IMR-90 (cell line): ENCODE measurements around the gene FOXL1.

Source experiments
- CHD1 ChIP-seq: IDR thresholded peaks from 2 replicates; pipeline ENCODE4 v1.6.1; 2012; ENCODE audit warnings: low read depth, low read length, improper control_type of control experiment
- MAFK ChIP-seq: IDR thresholded peaks from 2 replicates; pipeline ENCODE4 v1.6.1; 2012; ENCODE audit warnings: low read depth, low read length, improper control_type of control experiment
- POLR2A ChIP-seq: IDR thresholded peaks from 2 replicates; pipeline ENCODE4 v1.6.1; 2012; ENCODE audit warnings: mild to moderate bottlenecking, low read depth, low read length
- RAD21 ChIP-seq: IDR thresholded peaks from 2 replicates; pipeline ENCODE4 v1.6.1; 2012; ENCODE audit warnings: low read length, improper control_type of control experiment
- RCOR1 ChIP-seq: IDR thresholded peaks from 2 replicates; pipeline ENCODE4 v1.6.1; 2012; ENCODE audit warnings: mild to moderate bottlenecking, low read length, improper control_type of control experiment; ENCODE audit not compliant: insufficient replicate concordance
- RFX5 ChIP-seq: IDR thresholded peaks from 2 replicates; pipeline ENCODE4 v1.8.0; 2012; ENCODE audit warnings: low read depth, mild to moderate bottlenecking, low read length, moderate library complexity
- SMC3 ChIP-seq: fragments of 150-350 bp; IDR thresholded peaks from 2 replicates; pipeline ENCODE4 v1.6.1; 2016; ENCODE audit warnings: low read depth, mild to moderate bottlenecking, antibody characterized with exemption, low read length, moderate library complexity
- TF ChIP-seq, protein P1 (sequence below): conservative IDR thresholded peaks from 2 replicates; pipeline ENCODE4 v1.5.1; 2012; ENCODE audit warnings: mild to moderate bottlenecking, low read depth, low read length, improper control_type of control experiment

GRCh38 chr16:86553356-86553755 lies 25.0 kb upstream of the FOXL1 start:
- no peak for TF ChIP-seq POLR2A
- TF ChIP-seq, protein P1, sequence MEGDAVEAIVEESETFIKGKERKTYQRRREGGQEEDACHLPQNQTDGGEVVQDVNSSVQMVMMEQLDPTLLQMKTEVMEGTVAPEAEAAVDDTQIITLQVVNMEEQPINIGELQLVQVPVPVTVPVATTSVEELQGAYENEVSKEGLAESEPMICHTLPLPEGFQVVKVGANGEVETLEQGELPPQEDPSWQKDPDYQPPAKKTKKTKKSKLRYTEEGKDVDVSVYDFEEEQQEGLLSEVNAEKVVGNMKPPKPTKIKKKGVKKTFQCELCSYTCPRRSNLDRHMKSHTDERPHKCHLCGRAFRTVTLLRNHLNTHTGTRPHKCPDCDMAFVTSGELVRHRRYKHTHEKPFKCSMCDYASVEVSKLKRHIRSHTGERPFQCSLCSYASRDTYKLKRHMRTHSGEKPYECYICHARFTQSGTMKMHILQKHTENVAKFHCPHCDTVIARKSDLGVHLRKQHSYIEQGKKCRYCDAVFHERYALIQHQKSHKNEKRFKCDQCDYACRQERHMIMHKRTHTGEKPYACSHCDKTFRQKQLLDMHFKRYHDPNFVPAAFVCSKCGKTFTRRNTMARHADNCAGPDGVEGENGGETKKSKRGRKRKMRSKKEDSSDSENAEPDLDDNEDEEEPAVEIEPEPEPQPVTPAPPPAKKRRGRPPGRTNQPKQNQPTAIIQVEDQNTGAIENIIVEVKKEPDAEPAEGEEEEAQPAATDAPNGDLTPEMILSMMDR, result no peak
- TF ChIP-seq SMC3, result no peak
- no peak for TF ChIP-seq RAD21
- no peak for TF ChIP-seq RFX5
- no peak for TF ChIP-seq MAFK
- TF ChIP-seq RCOR1, result no peak
- no peak for TF ChIP-seq CHD1
